Ishikawa (cell line): ENCODE measurements around the gene PTPA.

Source experiments
- CEBPB ChIP-seq: IDR thresholded peaks from 2 replicates; pipeline ENCODE4 v1.6.1; 2012
- EP300 ChIP-seq: IDR thresholded peaks from 2 replicates; pipeline ENCODE4 v1.6.1; 2012; ENCODE audit warnings: borderline replicate concordance
- NFIC ChIP-seq: IDR thresholded peaks from 2 replicates; pipeline ENCODE4 v1.6.1; 2012
- RAD21 ChIP-seq: IDR thresholded peaks from 2 replicates; pipeline ENCODE4 v1.6.1; 2012; ENCODE audit warnings: low read depth
- TAF1 ChIP-seq: IDR thresholded peaks from 2 replicates; pipeline ENCODE4 v1.6.1; 2012; ENCODE audit warnings: low read depth, mild to moderate bottlenecking
- TCF12 ChIP-seq: IDR thresholded peaks from 2 replicates; pipeline ENCODE4 v1.6.1; 2012; ENCODE audit warnings: low read depth
- TF ChIP-seq, protein P1 (sequence below): IDR thresholded peaks from 2 replicates; pipeline ENCODE4 v1.6.1; 2012
- TF ChIP-seq, protein P2 (sequence below): IDR thresholded peaks from 2 replicates; pipeline ENCODE4 v1.6.1; 2012; ENCODE audit warnings: low read depth, mild to moderate bottlenecking

DNA sequence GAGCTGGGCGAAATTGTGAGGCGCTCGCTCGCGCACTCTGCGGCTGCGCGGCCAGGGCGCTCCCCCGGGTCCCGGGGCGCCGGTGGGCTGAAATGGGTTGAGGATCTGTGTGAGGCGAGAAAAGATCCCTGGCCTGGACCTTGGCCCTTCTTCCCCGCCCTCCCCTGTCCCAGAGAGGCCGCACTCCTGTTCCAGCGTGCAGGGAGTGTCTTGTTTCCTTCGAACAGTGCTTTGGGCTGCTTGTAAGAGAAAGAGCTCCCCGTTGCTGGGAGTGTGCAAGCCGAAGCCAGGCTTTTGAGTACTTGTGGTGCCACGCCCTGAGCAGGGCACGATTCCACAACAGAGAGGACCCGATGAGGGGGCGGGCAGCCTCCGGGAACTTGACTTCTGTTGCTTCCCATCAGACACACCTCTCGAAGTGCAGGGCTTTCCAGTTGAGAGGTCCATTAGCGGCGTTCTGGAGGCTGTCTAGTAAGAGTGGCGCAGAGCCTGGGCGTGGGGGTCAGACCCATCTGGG lies 29.8 kb upstream of the PTPA start:
- TF ChIP-seq CEBPB, result no peak
- TF ChIP-seq, protein P1, sequence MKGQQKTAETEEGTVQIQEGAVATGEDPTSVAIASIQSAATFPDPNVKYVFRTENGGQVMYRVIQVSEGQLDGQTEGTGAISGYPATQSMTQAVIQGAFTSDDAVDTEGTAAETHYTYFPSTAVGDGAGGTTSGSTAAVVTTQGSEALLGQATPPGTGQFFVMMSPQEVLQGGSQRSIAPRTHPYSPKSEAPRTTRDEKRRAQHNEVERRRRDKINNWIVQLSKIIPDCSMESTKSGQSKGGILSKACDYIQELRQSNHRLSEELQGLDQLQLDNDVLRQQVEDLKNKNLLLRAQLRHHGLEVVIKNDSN, result no peak
- TF ChIP-seq EP300, result no peak
- no peak for TF ChIP-seq TCF12
- TF ChIP-seq TAF1, result no peak
- TF ChIP-seq, protein P2, sequence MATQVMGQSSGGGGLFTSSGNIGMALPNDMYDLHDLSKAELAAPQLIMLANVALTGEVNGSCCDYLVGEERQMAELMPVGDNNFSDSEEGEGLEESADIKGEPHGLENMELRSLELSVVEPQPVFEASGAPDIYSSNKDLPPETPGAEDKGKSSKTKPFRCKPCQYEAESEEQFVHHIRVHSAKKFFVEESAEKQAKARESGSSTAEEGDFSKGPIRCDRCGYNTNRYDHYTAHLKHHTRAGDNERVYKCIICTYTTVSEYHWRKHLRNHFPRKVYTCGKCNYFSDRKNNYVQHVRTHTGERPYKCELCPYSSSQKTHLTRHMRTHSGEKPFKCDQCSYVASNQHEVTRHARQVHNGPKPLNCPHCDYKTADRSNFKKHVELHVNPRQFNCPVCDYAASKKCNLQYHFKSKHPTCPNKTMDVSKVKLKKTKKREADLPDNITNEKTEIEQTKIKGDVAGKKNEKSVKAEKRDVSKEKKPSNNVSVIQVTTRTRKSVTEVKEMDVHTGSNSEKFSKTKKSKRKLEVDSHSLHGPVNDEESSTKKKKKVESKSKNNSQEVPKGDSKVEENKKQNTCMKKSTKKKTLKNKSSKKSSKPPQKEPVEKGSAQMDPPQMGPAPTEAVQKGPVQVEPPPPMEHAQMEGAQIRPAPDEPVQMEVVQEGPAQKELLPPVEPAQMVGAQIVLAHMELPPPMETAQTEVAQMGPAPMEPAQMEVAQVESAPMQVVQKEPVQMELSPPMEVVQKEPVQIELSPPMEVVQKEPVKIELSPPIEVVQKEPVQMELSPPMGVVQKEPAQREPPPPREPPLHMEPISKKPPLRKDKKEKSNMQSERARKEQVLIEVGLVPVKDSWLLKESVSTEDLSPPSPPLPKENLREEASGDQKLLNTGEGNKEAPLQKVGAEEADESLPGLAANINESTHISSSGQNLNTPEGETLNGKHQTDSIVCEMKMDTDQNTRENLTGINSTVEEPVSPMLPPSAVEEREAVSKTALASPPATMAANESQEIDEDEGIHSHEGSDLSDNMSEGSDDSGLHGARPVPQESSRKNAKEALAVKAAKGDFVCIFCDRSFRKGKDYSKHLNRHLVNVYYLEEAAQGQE, result no peak
- TF ChIP-seq NFIC, result no peak
- TF ChIP-seq RAD21, result no peak
